ENCODE results near the gene THEM4.

GRCh38 chr1:151871284-151872030 lies 37.9 kb downstream of the THEM4 start:
- no peak for TF ChIP-seq CTCF (IDR thresholded peaks at IDR 0.05; ENCODE audit: low read depth, low read length)
- TF ChIP-seq POLR2A (IDR thresholded peaks at IDR 0.05; ENCODE audit: extremely low read depth, insufficient read length) = no peak
- no peak for TF ChIP-seq MYC (IDR thresholded peaks at IDR 0.05; ENCODE audit: low read depth, low read length)
- no peak for TF ChIP-seq MAX (IDR thresholded peaks at IDR 0.05; ENCODE audit: low read depth, low read length)
